ENCODE data around the gene CCSER1.
"Not testable (repeated sequence)": the region's sequence is repeated elsewhere in the genome, so short reads cannot be mapped to it uniquely, and the experiment has no call there.

Gene CCSER1

GRCh38 chr4:90281541-90282355 lies 154.6 kb downstream of the CCSER1 start:
- in situ Hi-C loops (cut with HindIII; ENCODE audit: low sequenced_read_pairs) = no loop called here

- in situ Hi-C loops (cut with HindIII; ENCODE audit: low sequenced_read_pairs) = no loop called here
Observed at GRCh38 chr4:90290345-90290744, 163.2 kb downstream of the CCSER1 start.

- in situ Hi-C loops (cut with HindIII; ENCODE audit: low sequenced_read_pairs) = no loop called here
Observed at GRCh38 chr4:90292438-90292837, 165.2 kb downstream of the CCSER1 start.

GRCh38 chr4:90293320-90293719 lies 166.1 kb downstream of the CCSER1 start:
- in situ Hi-C loops (cut with HindIII; ENCODE audit: low sequenced_read_pairs) = no loop called here

- in situ Hi-C loops (cut with HindIII; ENCODE audit: low sequenced_read_pairs) = no loop called here
Observed at GRCh38 chr4:90299373-90299772, 172.2 kb downstream of the CCSER1 start.

- in situ Hi-C loops (cut with HindIII; ENCODE audit: low sequenced_read_pairs) = no loop called here
Observed at GRCh38 chr4:90306810-90307209, 179.6 kb downstream of the CCSER1 start.

DNA sequence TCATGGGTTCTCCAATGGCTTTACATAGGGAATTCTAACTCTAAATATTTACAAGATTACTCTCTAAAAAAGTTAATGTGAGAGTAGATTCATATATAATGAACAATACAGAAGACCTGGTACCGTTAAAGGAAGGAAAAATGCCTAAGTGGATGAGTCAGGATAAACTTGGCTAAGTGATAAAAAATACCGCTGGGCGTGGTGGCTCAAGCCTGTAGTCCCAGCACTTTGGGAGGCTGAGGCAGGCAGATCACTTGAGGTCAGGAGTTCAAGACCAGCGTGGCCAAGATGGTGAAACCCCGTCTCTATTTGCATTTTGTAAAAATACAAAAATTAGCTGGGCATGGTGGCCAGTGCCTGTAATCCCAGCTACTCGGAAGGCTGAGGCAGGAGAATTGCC lies 189.9 kb downstream of the CCSER1 start:
- in situ Hi-C loops (cut with HindIII; ENCODE audit: low sequenced_read_pairs) = not testable (repeated sequence)

GRCh38 chr4:90317785-90318184 lies 190.6 kb downstream of the CCSER1 start:
- in situ Hi-C loops (cut with HindIII; ENCODE audit: low sequenced_read_pairs) = no loop called here

- in situ Hi-C loops (cut with HindIII; ENCODE audit: low sequenced_read_pairs) = no loop called here
Observed at GRCh38 chr4:90318193-90318592, 191.0 kb downstream of the CCSER1 start.

GRCh38 chr4:90328558-90328957 lies 201.4 kb downstream of the CCSER1 start:
- in situ Hi-C loops (cut with HindIII; ENCODE audit: low sequenced_read_pairs) = no loop called here

- in situ Hi-C loops (cut with HindIII; ENCODE audit: low sequenced_read_pairs) = no loop called here
Observed at GRCh38 chr4:90330546-90330945, 203.4 kb downstream of the CCSER1 start.

DNA sequence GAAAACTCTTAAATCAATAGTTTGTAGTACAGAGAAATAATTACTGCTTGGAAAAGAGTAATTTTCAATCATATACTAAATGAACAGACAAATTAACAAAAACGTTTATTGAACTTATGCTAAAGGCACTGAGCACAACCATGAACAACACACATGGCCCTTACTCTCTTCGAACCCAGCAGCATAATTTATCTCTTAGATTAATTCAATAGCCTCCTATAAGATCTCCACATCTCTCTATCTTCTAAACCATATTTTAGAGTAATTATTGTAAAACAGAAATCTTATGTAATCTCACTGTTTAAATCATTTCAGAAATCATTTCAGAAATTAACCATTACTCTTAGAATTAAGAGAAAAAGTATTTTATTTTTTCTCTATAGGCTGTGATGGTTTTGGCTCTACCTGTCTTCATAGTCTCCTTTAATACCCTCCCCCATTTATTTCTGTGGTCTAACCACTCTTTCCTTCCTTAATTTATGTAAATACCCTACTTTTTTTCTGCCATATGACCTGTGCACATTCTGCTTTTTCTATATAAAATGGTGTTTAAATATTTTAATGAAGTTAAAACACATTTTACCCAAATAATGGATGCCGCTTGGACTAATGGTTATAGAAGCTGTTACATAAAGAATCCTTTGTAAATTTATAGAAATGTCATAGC lies 218.5 kb downstream of the CCSER1 start:
- in situ Hi-C loops (cut with HindIII; ENCODE audit: low sequenced_read_pairs) = no loop called here

DNA sequence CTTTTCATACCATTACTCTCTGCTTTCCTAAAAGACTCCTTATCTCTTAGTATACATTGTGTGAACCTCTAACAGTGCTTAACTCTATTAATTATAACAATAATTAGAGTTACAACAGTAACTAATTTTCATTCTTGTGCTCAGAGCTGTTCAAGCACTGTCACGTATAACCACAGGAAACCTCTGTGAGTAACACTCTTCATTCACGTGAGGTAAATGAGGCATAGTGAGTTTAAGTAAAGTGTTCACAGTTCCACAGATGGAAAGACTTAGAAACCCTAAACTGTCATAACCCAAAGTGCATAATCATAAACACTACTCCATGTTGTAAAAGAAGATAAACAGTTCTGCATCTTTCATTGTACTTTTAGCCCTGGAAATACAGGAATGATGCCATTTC lies 222.4 kb downstream of the CCSER1 start:
- in situ Hi-C loops (cut with HindIII; ENCODE audit: low sequenced_read_pairs) = no loop called here

DNA sequence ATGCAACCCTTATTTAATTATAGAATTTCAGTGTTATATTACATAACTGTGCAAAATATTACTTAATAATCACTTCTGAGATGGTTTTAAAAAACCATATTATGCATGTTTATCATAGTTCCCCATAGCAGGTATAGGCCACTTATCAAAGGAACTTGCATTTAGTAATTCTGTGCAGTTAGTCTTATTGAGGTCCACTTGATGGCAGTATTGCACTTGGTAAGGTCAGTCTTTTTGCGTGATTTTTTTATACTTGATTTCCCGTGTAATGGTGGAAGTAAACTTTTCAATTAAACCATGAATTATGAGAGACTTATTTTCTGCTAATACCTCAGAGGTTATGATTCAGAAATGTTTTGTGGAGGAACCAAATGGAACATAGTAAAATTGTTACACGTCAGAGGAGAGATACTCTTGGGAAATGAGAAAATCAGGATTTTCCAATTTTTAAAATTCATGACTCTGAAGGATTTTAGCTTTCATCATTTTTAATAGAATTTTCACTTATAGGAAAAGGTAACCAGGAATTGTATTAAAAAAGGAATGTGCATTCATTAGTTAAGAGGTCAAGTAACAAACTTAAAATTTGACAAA lies 230.0 kb downstream of the CCSER1 start:
- in situ Hi-C loops (cut with HindIII; ENCODE audit: low sequenced_read_pairs) = no loop called here

GRCh38 chr4:90375081-90375480 lies 247.9 kb downstream of the CCSER1 start:
- in situ Hi-C loops (cut with HindIII; ENCODE audit: low sequenced_read_pairs) = no loop called here

DNA sequence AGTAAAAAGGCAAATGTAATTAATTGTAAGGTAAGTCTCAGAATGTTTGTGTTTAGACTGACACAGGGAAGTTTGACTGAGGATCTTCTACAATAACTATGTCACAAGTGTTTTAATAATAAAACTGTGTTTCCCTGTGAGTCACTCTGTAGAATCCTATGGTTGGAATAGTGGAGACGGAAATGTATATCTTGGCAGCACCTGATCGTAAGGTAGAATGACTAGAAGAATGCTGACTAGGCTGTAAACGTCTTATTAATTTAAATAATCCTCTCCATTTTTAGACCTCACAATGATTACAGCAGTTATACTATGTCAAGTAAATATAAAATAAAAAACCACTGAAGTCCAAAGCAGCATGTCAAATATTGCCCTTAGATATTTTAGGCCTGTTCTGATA lies 266.0 kb downstream of the CCSER1 start:
- in situ Hi-C loops (cut with HindIII; ENCODE audit: low sequenced_read_pairs) = no loop called here

DNA sequence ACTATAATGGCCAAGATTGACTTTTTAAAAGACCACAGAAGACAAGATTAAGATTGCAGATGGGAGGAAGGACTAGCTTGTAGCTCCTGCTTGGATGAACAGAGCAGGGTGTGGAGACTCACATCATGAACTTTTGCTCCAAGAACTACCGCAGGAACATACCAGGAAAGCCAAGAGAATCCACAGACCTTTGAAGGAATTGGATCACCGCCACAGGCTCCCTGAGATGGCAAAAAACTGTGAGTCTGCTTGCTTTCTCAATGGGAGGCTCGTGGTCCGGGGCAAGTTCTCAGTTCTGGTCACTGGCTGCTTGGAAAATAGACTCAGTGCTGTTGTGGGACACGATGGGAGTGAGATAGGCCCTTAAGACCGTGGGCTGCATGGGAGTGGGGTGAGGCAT lies 276.6 kb downstream of the CCSER1 start:
- in situ Hi-C loops (cut with HindIII; ENCODE audit: low sequenced_read_pairs) = no loop called here

GRCh38 chr4:90407897-90408296 lies 280.7 kb downstream of the CCSER1 start:
- in situ Hi-C loops (cut with HindIII; ENCODE audit: low sequenced_read_pairs) = not testable (repeated sequence)

GRCh38 chr4:90412786-90413185 lies 285.6 kb downstream of the CCSER1 start:
- in situ Hi-C loops (cut with HindIII; ENCODE audit: low sequenced_read_pairs) = not testable (repeated sequence)

DNA sequence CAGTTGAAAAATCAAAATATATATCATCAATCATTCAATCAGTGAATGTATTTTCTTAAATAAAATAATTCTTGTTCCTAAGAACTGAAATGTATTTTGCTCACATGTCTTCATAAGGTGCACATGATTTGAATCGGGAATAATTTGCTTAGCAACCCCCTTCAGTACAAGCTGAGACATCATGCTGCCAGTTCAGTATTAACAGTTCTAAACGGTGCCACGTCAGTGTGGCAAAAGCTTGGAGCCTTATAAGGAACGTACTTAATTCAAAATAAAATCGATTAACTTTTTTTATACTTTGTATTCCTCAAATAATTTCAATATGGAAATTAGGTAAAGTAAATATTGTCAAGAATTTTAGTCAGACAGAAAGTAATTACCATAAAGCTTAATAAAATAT lies 287.9 kb downstream of the CCSER1 start:
- in situ Hi-C loops (cut with HindIII; ENCODE audit: low sequenced_read_pairs) = no loop called here

GRCh38 chr4:90419124-90419711 lies 292.0 kb downstream of the CCSER1 start:
- in situ Hi-C loops (cut with HindIII; ENCODE audit: low sequenced_read_pairs) = no loop called here

DNA sequence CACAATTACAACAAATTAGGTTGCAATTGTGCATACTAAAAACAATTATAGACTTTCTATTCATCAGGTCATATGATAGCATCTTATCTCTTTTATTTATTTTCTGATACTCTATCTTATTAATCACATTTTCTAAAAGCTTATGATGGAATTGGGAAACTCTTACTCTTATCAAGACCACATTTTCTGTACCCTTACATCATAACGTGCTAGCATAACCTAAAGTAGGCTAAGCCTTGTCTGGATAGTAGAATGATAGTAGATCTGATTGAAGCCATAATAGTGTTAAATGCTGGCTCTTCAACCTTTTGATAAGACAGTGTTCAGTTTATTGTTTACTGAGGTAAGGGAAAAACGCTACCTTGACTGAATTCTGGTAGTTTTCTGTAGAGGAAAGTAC lies 294.0 kb downstream of the CCSER1 start:
- in situ Hi-C loops (cut with HindIII; ENCODE audit: low sequenced_read_pairs) = no loop called here

All from endothelial cell of hepatic sinusoid (primary cell).